Spinal cord (tissue), 10 donors: ENCODE data around the gene LYST. TPM values are rescaled to one million over a fixed set of nuclear protein-coding genes. Genes with fewer than 3 reads are reported as not detected.

ENCODE experiments used
- DNase-seq, 6 donors: peaks; one replicate each; pipeline versions ENCODE4 v3.0.0 to v3.0.0-alpha.2; 2013 to 2015; ENCODE audit warnings: low spot score in 6 of 6, low read depth in 4 of 6
- H3K27ac ChIP-seq: one replicate; pipeline ENCODE4 v1.5.1; 2013; ENCODE audit warnings: low read depth, low read length, control low read depth
- H3K27me3 ChIP-seq: one replicate; pipeline ENCODE4 v1.6.1; 2013; ENCODE audit warnings: low read length; ENCODE audit not compliant: control insufficient read depth, insufficient read depth
- H3K36me3 ChIP-seq: one replicate; pipeline ENCODE4 v1.6.1; 2013; ENCODE audit warnings: low read length; ENCODE audit not compliant: control insufficient read depth, insufficient read depth
- H3K4me1 ChIP-seq: one replicate; pipeline ENCODE4 v1.6.1; 2013; ENCODE audit warnings: low read length; ENCODE audit not compliant: control insufficient read depth, insufficient read depth
- H3K4me3 ChIP-seq: one replicate; pipeline ENCODE4 v1.5.1; 2013; ENCODE audit warnings: low read depth, low read length, control low read depth
- H3K9me3 ChIP-seq: one replicate; pipeline ENCODE4 v1.6.1; 2013; ENCODE audit warnings: low read length; ENCODE audit not compliant: control insufficient read depth, insufficient read depth
- WGBS: methylation state at CpG from one replicate; pipeline ENCODE4 v1.1.5; 2013; ENCODE audit warnings: missing lambda C conversion rate; ENCODE audit not compliant: insufficient coverage; 5-methylcytosine and 5-hydroxymethylcytosine counted together
- polyA plus RNA-seq, 2 donors: library from polyadenylated mRNA; unstranded; fragments of 120-200 nt; gene quantifications; one replicate each; pipeline ENCODE4 v1.2.1, GENCODE V29; 2013; ENCODE audit not compliant: insufficient read length in 2 of 2
- total RNA-seq, 2 donors: library from RNA; depleted of rRNA in 1 of 2; stranded (reverse); fragments of 120-200 nt in 1 of 2; fragments of >200 nt in 1 of 2; gene quantifications; one replicate each; pipeline versions ENCODE4 v1.2.3 to v1.2.4, GENCODE V29; 2013 to 2014
- donor health status: healthy.

Gene LYST
- total and polyA plus RNA-seq, 4 donors: 10.9 to 76.3 (median 26.8) TPM

DNA sequence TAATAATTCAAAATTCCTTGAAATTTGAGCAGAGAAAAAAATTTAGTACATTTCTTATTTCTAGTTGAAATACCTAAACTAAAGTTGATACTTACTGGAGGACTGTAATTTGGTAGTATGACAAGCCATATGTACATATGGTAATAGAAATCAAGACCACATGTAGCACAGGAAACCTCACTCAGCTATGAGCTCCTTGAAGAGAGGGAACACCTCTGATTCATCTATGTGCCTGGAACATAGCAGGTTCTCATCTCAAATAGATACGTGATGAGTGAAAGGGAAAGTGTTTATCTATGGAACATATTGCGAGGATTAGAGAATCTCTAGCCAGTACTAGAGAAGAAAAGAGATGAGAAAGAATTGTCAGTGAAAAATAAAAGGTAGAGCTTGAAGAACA lies 169.2 kb downstream of the LYST start:
- Histone ChIP-seq H3K27ac (no peak overlapping the region), H3K27me3 (no peaks in the 10 kb centered on the region), H3K4me3 (no peak overlapping the region), H3K4me1 (no peaks in the 10 kb centered on the region), H3K9me3 (no peaks in the 10 kb centered on the region), H3K36me3 (peaks cover 16% of the 10 kb centered on the region)
- no peak for DNase-seq
- WGBS: 90% methylated on average over 1 of the region's 2 CpGs

DNA sequence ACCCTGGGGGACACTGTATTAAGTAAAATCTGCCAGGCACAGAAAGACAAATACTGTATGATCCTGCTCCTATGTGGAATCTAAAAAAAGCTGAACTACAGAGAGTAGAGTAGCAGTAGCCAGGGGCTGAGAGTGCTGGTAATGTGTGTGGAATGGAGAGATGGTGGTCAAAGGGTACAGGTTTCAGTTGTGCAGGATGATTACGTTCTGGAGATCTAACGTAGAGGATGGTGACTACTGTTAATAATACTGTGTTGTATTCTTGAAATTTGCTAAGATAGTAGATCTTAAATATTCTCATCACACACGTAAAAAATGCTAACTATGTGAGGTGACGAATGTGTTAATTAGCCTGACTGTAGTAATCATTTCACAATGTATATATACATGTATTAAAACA lies 177.3 kb downstream of the LYST start:
- no peak for DNase-seq
- Histone ChIP-seq H3K9me3 (no peaks in the 10 kb centered on the region), H3K36me3 (peaks cover 32% of the 10 kb centered on the region), H3K4me3 (no peak overlapping the region), H3K27me3 (no peaks in the 10 kb centered on the region), H3K27ac (no peak overlapping the region), H3K4me1 (no peaks in the 10 kb centered on the region)
- WGBS: no CpG with 5 or more reads among the region's 4 CpGs

DNA sequence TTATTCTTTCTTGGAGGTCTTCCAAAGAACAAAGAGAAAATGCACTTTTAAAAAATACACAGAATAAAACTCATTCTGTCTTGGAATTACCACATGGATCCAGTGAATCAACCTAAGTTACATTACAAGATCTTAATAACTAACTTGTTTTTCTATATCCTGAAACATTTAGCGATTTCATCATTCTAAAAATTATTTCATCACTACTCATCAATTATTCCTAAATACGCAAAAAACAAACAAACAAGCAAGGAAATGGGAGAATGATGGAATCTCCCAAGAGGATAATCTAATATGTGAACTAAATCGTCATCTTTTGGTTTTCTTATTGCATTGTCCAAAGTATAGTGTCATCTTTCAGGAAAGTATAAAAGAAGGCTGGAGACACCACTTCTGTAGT lies 178.6 kb downstream of the LYST start:
- no peak for DNase-seq
- WGBS: 100% methylated on average over 1 of the region's 3 CpGs
- Histone ChIP-seq H3K36me3 (peaks cover 29% of the 10 kb centered on the region), H3K9me3 (no peaks in the 10 kb centered on the region), H3K4me3 (no peak overlapping the region), H3K4me1 (no peaks in the 10 kb centered on the region), H3K27ac (no peak overlapping the region), H3K27me3 (no peaks in the 10 kb centered on the region)

DNA sequence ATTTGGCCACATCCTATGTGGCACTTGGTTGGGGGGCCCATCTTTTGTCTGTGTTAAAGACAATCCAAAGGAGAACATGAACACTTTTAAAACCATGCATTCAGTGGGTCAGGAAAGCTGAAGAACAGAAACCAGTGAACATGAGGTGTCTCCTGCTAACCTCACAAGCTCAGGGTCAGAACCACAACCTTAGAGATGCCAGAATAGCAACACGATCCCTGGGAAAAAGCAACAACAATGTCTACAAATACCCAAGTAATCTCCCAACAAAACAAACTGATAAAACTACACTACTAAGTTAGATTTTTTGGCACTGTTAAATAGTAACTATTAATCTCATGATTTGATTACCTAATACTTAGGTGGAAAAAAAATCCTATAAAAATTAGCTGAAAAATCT lies 183.1 kb downstream of the LYST start:
- Histone ChIP-seq H3K36me3 (peaks cover 14% of the 10 kb centered on the region), H3K4me3 (no peak overlapping the region), H3K27me3 (no peaks in the 10 kb centered on the region), H3K9me3 (no peaks in the 10 kb centered on the region), H3K4me1 (no peaks in the 10 kb centered on the region), H3K27ac (no peak overlapping the region)
- WGBS: no CpG with 5 or more reads among the region's 1 CpG
- DNase-seq: no peak

DNA sequence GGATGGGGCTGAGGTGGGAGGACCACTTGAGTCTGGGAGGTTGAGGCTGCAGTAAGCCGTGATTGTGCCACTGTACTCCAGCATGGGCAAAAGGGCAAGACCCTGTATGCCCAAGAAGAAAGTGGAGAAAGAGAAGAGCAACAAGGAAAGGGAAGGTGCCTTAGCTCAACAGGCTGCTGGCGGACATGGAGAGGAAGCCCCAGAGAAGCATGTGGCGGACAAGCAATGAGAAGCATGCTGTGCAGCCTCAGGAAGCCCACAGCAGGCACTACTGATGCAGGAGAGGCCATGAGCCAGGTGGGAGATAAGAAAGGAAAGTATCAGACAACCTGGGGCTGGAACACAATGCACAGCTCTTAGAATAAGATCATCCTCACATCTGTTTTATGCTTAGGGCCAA lies 184.5 kb downstream of the LYST start:
- H3K36me3 ChIP-seq: peaks cover 12% of the 10 kb centered on the region
- WGBS: 95% methylated on average over 3 of the region's 3 CpGs

DNA sequence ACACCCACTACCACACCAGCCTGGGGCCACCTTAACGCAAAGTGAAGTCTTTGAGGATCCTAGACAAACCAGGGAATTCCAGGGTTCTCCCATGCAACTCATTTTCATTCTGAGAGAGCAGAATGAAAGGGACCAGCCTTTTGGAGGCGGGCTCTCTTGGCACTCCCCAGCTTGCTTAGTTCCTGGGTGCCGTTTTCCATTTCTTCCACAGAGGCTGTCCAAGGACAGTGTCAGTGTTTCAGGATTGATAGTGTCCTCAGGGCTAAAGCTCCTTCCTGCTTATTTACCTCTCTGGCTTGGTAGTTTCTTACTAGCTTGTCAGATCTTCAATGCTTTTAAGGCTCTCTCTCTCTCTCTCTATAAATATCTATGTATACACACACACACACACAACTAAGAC lies 187.1 kb downstream of the LYST start:
- WGBS: 20% methylated on average over 1 of the region's 3 CpGs
- peak in 2 of 6 donors; percentile 2 to 15 for DNase-seq
- no peaks in the 10 kb centered on the region for H3K27me3 ChIP-seq
- no peak overlapping the region for H3K27ac ChIP-seq
- H3K4me1 ChIP-seq: no peaks in the 10 kb centered on the region
- no peaks in the 10 kb centered on the region for H3K9me3 ChIP-seq
- no peak overlapping the region for H3K4me3 ChIP-seq
- peaks cover 4% of the 10 kb centered on the region for H3K36me3 ChIP-seq

More for the DNA sequence above, 184.5 kb downstream of the LYST start:
- no peaks in the 10 kb centered on the region for H3K27me3 ChIP-seq
- H3K27ac ChIP-seq: no peak overlapping the region
- H3K4me1 ChIP-seq: no peaks in the 10 kb centered on the region
- no peaks in the 10 kb centered on the region for H3K9me3 ChIP-seq
- no peak for DNase-seq
- H3K4me3 ChIP-seq: no peak overlapping the region

DNA sequence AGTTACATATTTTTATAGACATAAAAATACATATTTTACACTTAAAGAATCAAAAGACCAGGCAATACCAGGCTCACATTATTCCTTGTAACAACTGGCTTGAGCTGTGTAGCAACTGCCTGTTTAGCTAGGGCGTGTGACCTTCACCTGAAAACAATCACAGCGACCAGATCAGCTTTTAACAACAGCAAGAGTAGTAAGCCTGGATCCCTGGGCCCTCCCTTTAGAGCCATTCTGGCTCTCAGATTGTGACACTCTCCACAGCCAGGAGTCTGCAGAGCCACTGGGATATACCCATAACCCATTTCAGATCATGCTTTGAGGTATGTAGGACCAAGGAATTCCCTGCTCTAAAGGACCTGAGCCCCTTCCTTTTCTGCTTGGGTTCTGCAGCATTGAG lies 187.7 kb downstream of the LYST start:
- H3K27ac ChIP-seq: no peak overlapping the region
- DNase-seq: no peak
- no peaks in the 10 kb centered on the region for H3K27me3 ChIP-seq
- H3K4me1 ChIP-seq: no peaks in the 10 kb centered on the region
- WGBS: 92% methylated on average over 2 of the region's 2 CpGs
- no peak overlapping the region for H3K4me3 ChIP-seq
- H3K9me3 ChIP-seq: no peaks in the 10 kb centered on the region
- no peaks in the 10 kb centered on the region for H3K36me3 ChIP-seq

DNA sequence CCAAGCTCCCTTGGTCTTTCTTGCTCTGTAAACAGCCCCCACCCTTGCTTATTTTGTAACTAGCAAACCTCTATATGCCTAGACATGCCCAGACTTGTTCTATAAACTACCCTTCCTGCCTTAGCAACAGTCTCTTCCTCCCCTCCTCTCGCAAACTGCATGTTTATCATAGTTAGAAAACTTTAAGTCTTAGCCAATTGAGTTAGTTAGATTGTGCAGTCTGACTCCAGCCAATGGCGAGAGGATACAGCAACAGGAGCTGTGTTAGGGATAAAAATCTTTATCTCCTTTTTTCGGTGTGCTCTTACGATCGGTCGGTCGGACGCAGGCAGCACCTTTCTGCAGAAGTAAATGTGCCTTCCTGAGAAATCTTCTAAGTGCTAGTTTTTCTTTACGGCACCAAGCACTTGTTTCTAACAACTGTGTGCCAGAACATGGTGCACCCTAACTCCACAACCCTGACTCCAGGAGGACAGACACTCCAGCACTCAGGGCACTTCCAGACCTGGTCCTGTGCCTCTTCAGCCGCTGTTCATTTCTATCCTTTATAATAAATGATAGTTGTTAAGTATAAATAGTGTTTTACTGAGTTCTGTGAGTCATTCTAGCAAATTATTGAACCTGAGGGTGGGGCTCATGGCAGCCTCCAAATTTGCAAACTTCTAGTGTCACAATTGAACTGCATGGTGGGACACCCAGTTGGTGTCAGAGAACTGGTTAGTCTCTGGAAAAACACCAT lies 191.4 kb downstream of the LYST start:
- no peak overlapping the region for H3K27ac ChIP-seq
- no peaks in the 10 kb centered on the region for H3K36me3 ChIP-seq
- no peaks in the 10 kb centered on the region for H3K4me1 ChIP-seq
- 99% methylated on average over 8 of the region's 10 CpGs for WGBS
- DNase-seq: no peak
- no peak overlapping the region for H3K4me3 ChIP-seq
- no peaks in the 10 kb centered on the region for H3K9me3 ChIP-seq
- H3K27me3 ChIP-seq: no peaks in the 10 kb centered on the region

DNA sequence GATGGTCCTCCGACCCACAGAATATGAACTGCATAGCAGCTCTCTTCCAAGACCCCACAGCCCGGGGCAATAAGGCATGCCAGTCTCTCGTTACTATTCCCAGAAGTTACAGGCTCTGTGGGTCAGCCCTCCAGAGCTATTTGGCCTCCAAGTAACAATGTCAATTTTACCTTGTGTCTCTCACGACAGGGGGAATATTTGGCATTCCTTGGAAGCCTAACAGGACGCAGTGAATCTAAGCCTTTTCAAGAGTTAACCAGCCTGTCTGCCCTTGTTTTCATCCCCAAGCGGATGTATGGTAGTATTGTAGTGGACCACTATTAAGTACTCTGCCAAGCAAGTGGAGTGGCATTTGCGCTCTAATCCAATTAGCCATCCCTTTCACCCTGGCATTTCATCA lies 192.7 kb downstream of the LYST start:
- Histone ChIP-seq H3K9me3 (no peaks in the 10 kb centered on the region), H3K4me3 (no peak overlapping the region), H3K27ac (no peak overlapping the region), H3K36me3 (no peaks in the 10 kb centered on the region), H3K27me3 (no peaks in the 10 kb centered on the region), H3K4me1 (no peaks in the 10 kb centered on the region)
- WGBS: 44% methylated on average over 4 of the region's 7 CpGs
- DNase-seq: no peak

DNA sequence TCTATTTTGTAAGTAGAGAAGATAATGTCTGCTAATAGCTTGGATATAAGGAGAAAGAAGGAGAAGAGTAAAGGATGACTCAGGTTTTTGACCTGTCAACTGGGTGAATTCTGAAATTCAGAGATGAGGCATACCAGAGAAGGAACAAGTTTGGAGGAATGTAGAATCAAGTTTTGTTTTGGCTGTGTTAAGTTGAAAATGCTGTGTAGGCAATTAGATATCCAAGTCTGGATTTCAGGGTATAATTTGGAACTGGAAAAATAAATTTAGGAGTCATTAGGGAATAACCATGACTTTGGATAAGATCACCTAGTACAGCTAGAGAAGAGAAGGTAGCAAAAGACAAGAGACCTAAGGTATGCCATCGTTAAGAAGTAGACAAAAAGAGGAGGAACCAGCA lies 194.7 kb downstream of the LYST start:
- Histone ChIP-seq H3K9me3 (no peaks in the 10 kb centered on the region), H3K36me3 (no peaks in the 10 kb centered on the region), H3K27me3 (no peaks in the 10 kb centered on the region), H3K4me1 (no peaks in the 10 kb centered on the region), H3K27ac (no peak overlapping the region), H3K4me3 (no peak overlapping the region)
- WGBS: 100% methylated on average over 1 of the region's 1 CpG
- DNase-seq: no peak
